ENCODE results near the gene AP1S3. TPM values are rescaled to one million over a fixed set of nuclear protein-coding genes. Genes with fewer than 3 reads are reported as not detected.

The AP1S3 gene
- total and polyA plus RNA-seq, 2 of the 4 experiments (the other 2 are of a cell fraction): 2.5 to 4.1 TPM

DNA sequence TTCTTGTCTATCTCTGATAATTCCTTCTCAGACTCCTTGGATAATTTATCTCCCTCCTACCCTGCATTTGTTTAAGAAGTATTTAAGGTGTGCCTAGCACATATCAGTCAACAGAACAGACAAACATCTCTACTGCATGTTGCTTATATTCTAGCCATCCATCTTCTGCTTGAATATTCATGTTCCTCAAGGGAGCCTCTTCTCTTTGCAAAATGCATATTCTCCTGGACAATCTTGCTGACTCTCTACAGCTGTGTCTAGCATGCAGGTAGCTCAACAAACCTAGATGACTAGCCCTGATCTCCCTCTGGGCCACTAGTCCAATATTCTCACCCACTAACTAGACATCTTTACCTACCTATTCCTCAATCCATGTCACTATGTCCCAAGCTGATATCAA lies 70.0 kb downstream of the AP1S3 start:
- Histone ChIP-seq H2BK20ac (ENCODE audit: low read depth, low read length) (no peak overlapping the region), H3K4me3 (ENCODE audit: insufficient read depth, low read depth, low read length) (no peak overlapping the region), H3K23ac (ENCODE audit: low read depth, low read length) (no peak overlapping the region), H2AK5ac (ENCODE audit: low read depth, low read length) (no peak overlapping the region), H3K4me2 (ENCODE audit: low read depth, low read length) (no peak overlapping the region), H3K4ac (ENCODE audit: low read depth, low read length) (no peak overlapping the region), H2BK120ac (ENCODE audit: low read depth, low read length) (no peak overlapping the region), H3K27ac (ENCODE audit: insufficient read depth, low read length) (no peak overlapping the region), H2BK5ac (ENCODE audit: low read depth, low read length, poor library complexity, severe bottlenecking) (no peak overlapping the region), H3K4me1 (ENCODE audit: control insufficient read depth, insufficient read depth, low read length) (0 out of 2 replicates have a peak, but pooled peaks cover 1% of the 10 kb centered on the region), H3K56ac (ENCODE audit: extremely low read depth, insufficient read depth, low read length) (no peak overlapping the region), H4K5ac (ENCODE audit: low read depth, low read length) (no peak overlapping the region), H3K18ac (ENCODE audit: low read depth, low read length) (no peak overlapping the region), H3K27me3 (ENCODE audit: control insufficient read depth, insufficient read depth, low read length) (no peaks in the 10 kb centered on the region), H3K9me1 (ENCODE audit: insufficient read depth, low read length) (no peaks in the 10 kb centered on the region), H3K14ac (replicated peaks; ENCODE audit: low read depth, low read length) (no peak overlapping the region), H2AFZ (replicated peaks; ENCODE audit: low read length, poor library complexity) (no peak overlapping the region), H2BK15ac (ENCODE audit: low read depth, low read length) (no peak overlapping the region), H4K20me1 (ENCODE audit: insufficient read depth, low read length) (no peaks in the 10 kb centered on the region), H3K79me1 (ENCODE audit: low read depth in 1 of 2, low read length in 2 of 2) (no peaks in the 10 kb centered on the region), H4K8ac (ENCODE audit: low read depth in 2 of 2, low read length in 2 of 2) (no peak overlapping the region), H4K91ac (ENCODE audit: insufficient read depth, low read depth, low read length) (no peak overlapping the region), H3K36me3 (ENCODE audit: control insufficient read depth, insufficient read depth, low read length) (no peaks in the 10 kb centered on the region), H2AK9ac (replicated peaks; ENCODE audit: low read depth, low read length, poor library complexity) (no peak overlapping the region), H3K9me3 (ENCODE audit: control insufficient read depth, insufficient read depth, low read length) (no peaks in the 10 kb centered on the region), H3K9ac (ENCODE audit: low read depth, low read length) (no peak overlapping the region)
- POLR2A ChIA-PET (ENCODE audit: unreplicated experiment): no interaction called here
- intact Hi-C loops (cut with micrococcal nuclease) (no loop called here), in situ Hi-C loops (cut with MboI; ENCODE audit: low sequenced_read_pairs) (no loop called here), dilution Hi-C loops (cut with HindIII; ENCODE audit: low sequenced_read_pairs, unreplicated experiment) (no loop called here)
- ATAC-seq (ENCODE audit: low read depth): no peak
- BruUV-seq (replicated peaks): no TSS peak
- no peak for TF ChIP-seq RAD21 (IDR thresholded peaks at IDR 0.05; ENCODE audit: low read length)
- TF ChIP-seq RFX5 (IDR thresholded peaks at IDR 0.05; ENCODE audit: low read depth, low read length): no peak
- TF ChIP-seq, protein P1, sequence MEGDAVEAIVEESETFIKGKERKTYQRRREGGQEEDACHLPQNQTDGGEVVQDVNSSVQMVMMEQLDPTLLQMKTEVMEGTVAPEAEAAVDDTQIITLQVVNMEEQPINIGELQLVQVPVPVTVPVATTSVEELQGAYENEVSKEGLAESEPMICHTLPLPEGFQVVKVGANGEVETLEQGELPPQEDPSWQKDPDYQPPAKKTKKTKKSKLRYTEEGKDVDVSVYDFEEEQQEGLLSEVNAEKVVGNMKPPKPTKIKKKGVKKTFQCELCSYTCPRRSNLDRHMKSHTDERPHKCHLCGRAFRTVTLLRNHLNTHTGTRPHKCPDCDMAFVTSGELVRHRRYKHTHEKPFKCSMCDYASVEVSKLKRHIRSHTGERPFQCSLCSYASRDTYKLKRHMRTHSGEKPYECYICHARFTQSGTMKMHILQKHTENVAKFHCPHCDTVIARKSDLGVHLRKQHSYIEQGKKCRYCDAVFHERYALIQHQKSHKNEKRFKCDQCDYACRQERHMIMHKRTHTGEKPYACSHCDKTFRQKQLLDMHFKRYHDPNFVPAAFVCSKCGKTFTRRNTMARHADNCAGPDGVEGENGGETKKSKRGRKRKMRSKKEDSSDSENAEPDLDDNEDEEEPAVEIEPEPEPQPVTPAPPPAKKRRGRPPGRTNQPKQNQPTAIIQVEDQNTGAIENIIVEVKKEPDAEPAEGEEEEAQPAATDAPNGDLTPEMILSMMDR (conservative IDR thresholded peaks at IDR 0.05; ENCODE audit: low read depth, low read length): no peak
- no peak for TF ChIP-seq FOS (IDR thresholded peaks at IDR 0.05; ENCODE audit: low read depth, low read length)
- TF ChIP-seq MAFK (IDR thresholded peaks at IDR 0.05; ENCODE audit: low read depth, low read length): no peak
- TF ChIP-seq SMC3 (IDR thresholded peaks at IDR 0.05; ENCODE audit: low read depth, low read length): no peak
- CTCF ChIA-PET: no interaction called here
- no peak for DNase-seq

Data from IMR-90 (cell line).